Muscle layer of colon (tissue), 2 donors: ENCODE data around the gene CLSTN2.

Source experiments
- H3K27ac ChIP-seq: one replicate; pipeline ENCODE4 v1.7.0; 2013; ENCODE audit warnings: low read depth, mild to moderate bottlenecking, low read length, moderate library complexity
- H3K27me3 ChIP-seq, 2 donors: one replicate each; pipeline ENCODE4 v1.7.0; 2013; ENCODE audit warnings: low read length in 2 of 2, mild to moderate bottlenecking in 2 of 2; ENCODE audit not compliant: insufficient read depth in 2 of 2, control insufficient read depth in 1 of 2
- H3K36me3 ChIP-seq: one replicate; pipeline ENCODE4 v1.7.0; 2013; ENCODE audit warnings: mild to moderate bottlenecking, low read length; ENCODE audit not compliant: insufficient read depth
- H3K4me1 ChIP-seq: one replicate; pipeline ENCODE4 v1.7.0; 2013; ENCODE audit warnings: mild to moderate bottlenecking, low read length; ENCODE audit not compliant: insufficient read depth
- H3K4me3 ChIP-seq, 2 donors: one replicate each; pipeline ENCODE4 v1.7.0; 2013; ENCODE audit warnings: low read length in 2 of 2, low read depth in 1 of 2, mild to moderate bottlenecking in 1 of 2, moderate library complexity in 1 of 2
- H3K9ac ChIP-seq: one replicate; pipeline ENCODE4 v1.7.0; 2013; ENCODE audit warnings: low read length
- H3K9me3 ChIP-seq: one replicate; pipeline ENCODE4 v1.7.0; 2013; ENCODE audit warnings: mild to moderate bottlenecking, low read length
- donor health status: abdominal sarcoma.
- donor health status: Adenocarcinoma of cecum.

Gene CLSTN2

DNA sequence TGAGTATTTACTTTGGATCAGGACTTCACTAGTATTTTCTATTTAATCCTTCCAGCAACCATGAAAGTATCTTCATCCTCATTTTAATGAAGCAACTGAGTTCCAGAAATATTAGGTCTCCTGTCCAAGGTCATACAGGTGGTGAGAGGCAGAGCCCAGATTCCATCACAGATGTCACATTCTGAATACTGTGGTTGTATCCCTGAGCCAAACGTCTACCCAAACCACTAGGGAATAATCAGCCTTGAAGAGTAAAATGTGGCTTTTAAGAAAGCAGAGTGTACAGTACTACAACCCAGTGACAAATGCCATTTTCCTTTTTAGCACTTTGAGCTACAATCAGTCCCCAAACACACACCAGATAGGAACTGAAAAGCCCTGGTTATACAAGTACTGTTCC lies 649.6 kb downstream of the CLSTN2 start:
- Histone ChIP-seq H3K27me3 (no peaks in the 10 kb centered on the region), H3K4me1 (no peaks in the 10 kb centered on the region), H3K27ac (no peak overlapping the region), H3K9ac (no peak overlapping the region), H3K9me3 (no peaks in the 10 kb centered on the region), H3K4me3 (no peak overlapping the region), H3K36me3 (no peaks in the 10 kb centered on the region)

GRCh38 chr3:140585828-140586227 lies 650.8 kb downstream of the CLSTN2 start:
- H3K9ac ChIP-seq: no peak overlapping the region
- no peaks in the 10 kb centered on the region for H3K4me1 ChIP-seq
- H3K9me3 ChIP-seq: no peaks in the 10 kb centered on the region
- H3K27ac ChIP-seq: no peak overlapping the region
- H3K36me3 ChIP-seq: no peaks in the 10 kb centered on the region
- no peak overlapping the region for H3K4me3 ChIP-seq
- no peaks in the 10 kb centered on the region for H3K27me3 ChIP-seq

- no peak overlapping the region for H3K9ac ChIP-seq
Measured at GRCh38 chr3:140586311-140586710, 651.3 kb downstream of the CLSTN2 start.

DNA sequence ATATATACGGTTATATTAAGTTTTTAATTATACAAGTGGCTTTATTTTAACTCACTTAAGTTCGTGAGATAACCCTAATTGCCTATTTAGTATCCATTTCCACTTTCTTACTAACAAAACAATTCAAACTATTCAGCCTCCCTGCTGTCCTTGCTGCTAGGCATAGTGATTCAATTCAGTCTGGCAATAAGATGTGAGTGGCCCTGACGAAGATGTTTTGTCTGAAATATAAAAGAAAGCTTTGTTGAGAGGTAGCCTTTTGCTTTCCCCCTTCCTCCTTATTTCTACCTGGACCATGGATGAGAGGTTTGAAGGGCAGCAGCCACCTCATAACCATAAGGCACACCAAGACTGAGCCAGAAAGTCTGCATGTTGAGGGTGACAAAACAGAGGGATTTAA lies 653.6 kb downstream of the CLSTN2 start:
- H3K27ac ChIP-seq: no peak overlapping the region
- H3K36me3 ChIP-seq: no peaks in the 10 kb centered on the region
- H3K4me3 ChIP-seq: no peak overlapping the region
- no peaks in the 10 kb centered on the region for H3K9me3 ChIP-seq
- no peaks in the 10 kb centered on the region for H3K4me1 ChIP-seq
- no peak overlapping the region for H3K9ac ChIP-seq
- H3K27me3 ChIP-seq: no peaks in the 10 kb centered on the region

More at GRCh38 chr3:140586311-140586710, 651.3 kb downstream of the CLSTN2 start:
- Histone ChIP-seq H3K36me3 (no peaks in the 10 kb centered on the region), H3K4me3 (no peak overlapping the region), H3K9me3 (no peaks in the 10 kb centered on the region), H3K27ac (no peak overlapping the region), H3K27me3 (no peaks in the 10 kb centered on the region), H3K4me1 (no peaks in the 10 kb centered on the region)

GRCh38 chr3:140593766-140594165 lies 658.8 kb downstream of the CLSTN2 start:
- no peaks in the 10 kb centered on the region for H3K9me3 ChIP-seq
- no peak overlapping the region for H3K9ac ChIP-seq
- no peaks in the 10 kb centered on the region for H3K36me3 ChIP-seq
- H3K4me3 ChIP-seq: no peak overlapping the region
- H3K27ac ChIP-seq: no peak overlapping the region
- no peaks in the 10 kb centered on the region for H3K27me3 ChIP-seq
- no peaks in the 10 kb centered on the region for H3K4me1 ChIP-seq

DNA sequence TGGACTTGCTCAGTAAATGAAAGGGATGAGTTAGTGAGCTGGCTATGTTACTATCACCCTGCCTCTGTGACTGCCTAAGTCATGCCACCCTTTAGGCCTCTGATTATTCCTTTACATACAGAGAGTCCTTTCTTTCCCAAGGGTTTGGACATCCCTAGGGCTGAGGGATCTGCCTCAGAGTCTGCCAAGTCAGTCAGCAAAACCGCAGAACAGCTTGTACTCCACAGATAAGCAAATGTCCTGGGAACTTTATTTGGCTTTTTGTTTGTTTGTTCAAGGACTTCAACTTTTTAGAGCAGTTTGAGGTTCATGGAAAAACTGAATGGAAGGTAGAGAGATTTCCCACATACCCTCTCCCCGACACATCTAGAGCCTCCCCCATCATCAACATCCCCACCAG lies 660.3 kb downstream of the CLSTN2 start:
- Histone ChIP-seq H3K9ac (no peak overlapping the region), H3K36me3 (no peaks in the 10 kb centered on the region), H3K27ac (no peak overlapping the region), H3K27me3 (no peaks in the 10 kb centered on the region), H3K9me3 (no peaks in the 10 kb centered on the region), H3K4me1 (no peaks in the 10 kb centered on the region), H3K4me3 (no peak overlapping the region)

DNA sequence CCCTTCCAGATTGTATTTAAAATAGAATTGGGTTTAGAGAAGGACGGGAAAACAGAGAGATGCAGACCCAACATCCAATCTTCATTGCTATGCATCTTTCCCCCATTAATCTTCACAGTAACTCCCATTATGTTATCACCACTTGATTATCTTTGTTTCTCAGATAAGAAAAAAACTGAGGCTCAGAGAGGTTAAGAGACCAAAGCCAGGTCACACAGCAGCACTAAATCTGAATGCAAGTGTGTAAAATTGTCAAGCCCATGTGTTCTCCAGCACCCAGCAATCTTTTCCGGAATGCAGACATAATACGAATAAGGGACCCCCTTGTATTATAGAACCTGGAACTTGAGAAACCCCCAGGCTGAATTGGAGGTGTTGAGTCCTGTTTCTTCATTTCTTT lies 662.4 kb downstream of the CLSTN2 start:
- H3K9me3 ChIP-seq: no peaks in the 10 kb centered on the region
- no peaks in the 10 kb centered on the region for H3K27me3 ChIP-seq
- no peaks in the 10 kb centered on the region for H3K4me1 ChIP-seq
- no peak overlapping the region for H3K9ac ChIP-seq
- H3K4me3 ChIP-seq: no peak overlapping the region
- no peak overlapping the region for H3K27ac ChIP-seq
- no peaks in the 10 kb centered on the region for H3K36me3 ChIP-seq

- Histone ChIP-seq H3K9ac (no peak overlapping the region), H3K4me3 (no peak overlapping the region), H3K36me3 (no peaks in the 10 kb centered on the region), H3K4me1 (no peaks in the 10 kb centered on the region), H3K27ac (no peak overlapping the region), H3K27me3 (no peaks in the 10 kb centered on the region), H3K9me3 (no peaks in the 10 kb centered on the region)
Measured at GRCh38 chr3:140597792-140598191, 662.8 kb downstream of the CLSTN2 start.

DNA sequence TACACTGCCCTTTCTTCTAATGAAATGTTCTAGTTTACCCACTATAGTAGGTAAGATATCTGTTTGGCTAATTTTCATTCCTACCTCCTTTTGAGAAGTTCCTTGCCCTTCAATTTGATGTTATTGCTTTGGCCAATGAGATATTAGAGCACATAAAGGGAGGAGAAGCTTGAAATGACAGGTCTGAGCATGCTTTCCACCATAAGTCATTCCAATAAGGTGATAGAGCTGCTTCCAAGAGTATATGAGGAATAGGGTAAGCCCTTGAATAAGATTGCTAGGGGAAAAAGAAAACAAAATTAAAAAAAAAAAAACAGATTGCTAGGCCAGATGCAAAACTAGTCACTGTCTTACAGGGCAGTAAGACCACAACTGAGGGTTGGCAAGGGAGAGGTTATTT lies 664.0 kb downstream of the CLSTN2 start:
- Histone ChIP-seq H3K36me3 (no peaks in the 10 kb centered on the region), H3K27ac (no peak overlapping the region), H3K9ac (no peak overlapping the region), H3K4me1 (no peaks in the 10 kb centered on the region), H3K4me3 (no peak overlapping the region), H3K27me3 (no peaks in the 10 kb centered on the region), H3K9me3 (no peaks in the 10 kb centered on the region)

DNA sequence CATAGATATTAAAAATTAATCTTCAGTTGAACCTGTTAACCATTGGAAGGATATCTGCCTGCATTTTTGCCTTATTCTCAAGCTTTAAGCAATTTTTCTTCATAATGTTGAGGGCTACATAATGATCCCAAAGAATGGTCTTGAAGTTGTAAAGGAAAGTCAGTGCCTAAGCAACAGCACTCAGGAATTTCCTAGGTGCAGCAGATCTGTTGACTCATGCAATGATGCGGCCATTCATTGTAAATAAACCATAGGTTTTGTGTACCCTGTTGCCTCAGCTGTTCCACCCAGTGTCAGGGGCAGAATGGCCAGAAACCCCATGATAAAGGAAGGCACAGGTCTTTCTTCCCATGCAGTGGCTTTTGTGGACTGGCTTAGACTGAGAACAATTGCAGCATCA lies 664.5 kb downstream of the CLSTN2 start:
- Histone ChIP-seq H3K4me3 (no peak overlapping the region), H3K9me3 (no peaks in the 10 kb centered on the region), H3K9ac (no peak overlapping the region), H3K27ac (no peak overlapping the region), H3K27me3 (no peaks in the 10 kb centered on the region), H3K36me3 (no peaks in the 10 kb centered on the region), H3K4me1 (no peaks in the 10 kb centered on the region)

DNA sequence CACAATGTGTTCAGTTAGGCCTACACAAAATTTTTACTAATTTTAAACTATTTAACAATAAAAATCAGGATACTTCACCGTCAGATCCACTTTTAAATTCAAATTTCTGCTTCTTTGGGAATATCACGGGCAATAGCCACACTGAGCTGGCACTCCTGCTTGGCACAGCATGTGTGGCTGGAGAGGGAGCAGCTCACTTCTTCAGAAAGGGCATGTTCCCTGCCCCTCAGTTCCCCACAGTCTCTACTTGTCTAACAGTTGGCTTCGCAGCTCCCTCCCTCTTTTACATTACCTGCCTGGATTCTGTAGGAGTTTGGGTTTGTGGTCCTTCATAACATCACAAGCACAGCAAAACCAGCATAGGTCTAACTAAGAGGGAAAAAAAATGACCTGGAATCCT lies 666.9 kb downstream of the CLSTN2 start:
- H3K27me3 ChIP-seq: no peaks in the 10 kb centered on the region
- H3K4me1 ChIP-seq: no peaks in the 10 kb centered on the region
- H3K36me3 ChIP-seq: no peaks in the 10 kb centered on the region
- no peak overlapping the region for H3K4me3 ChIP-seq
- no peak overlapping the region for H3K9ac ChIP-seq
- H3K9me3 ChIP-seq: no peaks in the 10 kb centered on the region
- H3K27ac ChIP-seq: no peak overlapping the region

DNA sequence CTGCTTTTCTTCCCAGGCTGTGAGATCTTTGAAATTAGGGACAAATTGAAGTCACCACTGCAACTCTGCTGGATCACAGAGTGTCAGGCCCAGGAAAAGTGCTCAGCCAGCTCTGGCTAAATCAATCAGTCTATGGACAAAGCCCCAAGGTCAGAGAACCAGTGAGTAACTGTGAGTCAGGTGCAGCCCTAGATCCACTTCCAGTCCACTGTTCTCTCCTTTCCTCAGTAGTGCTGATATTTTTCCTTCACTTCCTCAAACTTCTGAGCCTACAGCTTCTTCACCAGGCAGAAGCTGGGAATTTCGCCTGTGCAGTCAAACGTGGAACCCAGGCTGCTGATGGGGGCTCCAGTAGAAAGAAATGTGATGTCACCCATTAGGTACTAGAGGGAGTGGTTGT lies 667.8 kb downstream of the CLSTN2 start:
- Histone ChIP-seq H3K4me1 (no peaks in the 10 kb centered on the region), H3K9me3 (no peaks in the 10 kb centered on the region), H3K27ac (no peak overlapping the region), H3K27me3 (no peaks in the 10 kb centered on the region), H3K4me3 (no peak overlapping the region), H3K9ac (no peak overlapping the region), H3K36me3 (no peaks in the 10 kb centered on the region)
